HepG2 (cell line): ENCODE measurements around the gene SERPINF2. TPM values are rescaled to one million over a fixed set of nuclear protein-coding genes. Genes with fewer than 3 reads are reported as not detected.

Experiments
- ATAC-seq: fragments of 200-7000 bp; cut with Tn5 transposase; 3 replicates; pipeline ENCODE4 v1.9.1; 2020; ENCODE audit warnings: mild to moderate bottlenecking, moderate library complexity
- BruUV-seq: library from RNA; stranded (reverse); fragments of 400-500 nt; replicated peaks from 2 replicates; lab custom pipeline; 2021; lab: Mats Ljungman, UMichigan
- CTCF ChIA-PET: fragments of 300-600 bp; formaldehyde crosslinking; extraction: SDS; loops from one replicate; lab custom pipeline; 2021; ENCODE audit warnings: low total read pairs, inconsistent platforms, low intra/inter-chr PET ratio; lab: Yijun Ruan, JAX
- POLR2A ChIA-PET: fragments of 350-600 bp; sonication (Branson Sonifier 250); formaldehyde crosslinking; loops from one replicate; lab custom pipeline; 2020; ENCODE audit warnings: antibody characterized with exemption, inconsistent platforms; lab: Yijun Ruan, JAX
- DNase-seq: peaks from one replicate; pipeline ENCODE4 v3.0.0-alpha.2; 2015; ENCODE audit warnings: low spot score
- FAIRE-seq: peaks from 3 replicates; lab custom pipeline; 2011; peaks lifted over from hg19 to GRCh38; lab: Jason Lieb, UNC
- H2AFZ ChIP-seq: one replicate; pipeline ENCODE4 v1.6.1; 2011; ENCODE audit warnings: low read length, inconsistent platforms
- H3K27ac ChIP-seq: fragments of 300-600 bp; 3 replicates; pipeline ENCODE4 v1.8.0; 2011; ENCODE audit warnings: mixed run types, mild to moderate bottlenecking, mixed read lengths, low read length, inconsistent platforms; ENCODE audit not compliant: insufficient read depth; ENCODE audit errors: extremely low read length
- H3K27me3 ChIP-seq, 2 experiments: fragments of 200-600 bp in 1 of 2; 2 replicates in 1 of 2; 3 replicates in 1 of 2; pipeline versions ENCODE4 v1.6.0 to v1.8.0; 2011; ENCODE audit warnings: low read length in 2 of 2, mild to moderate bottlenecking in 2 of 2, moderate library complexity in 2 of 2, inconsistent platforms in 1 of 2; ENCODE audit not compliant: insufficient read depth in 2 of 2, control insufficient read depth in 1 of 2
- H3K36me3 ChIP-seq, 2 experiments: fragments of 200-600 bp in 1 of 2; replicated peaks in 1 of 2; 2 replicates in 1 of 2; 3 replicates in 1 of 2; pipeline versions ENCODE4 v1.5.1 to v1.8.0; 2011; ENCODE audit warnings: low read length in 2 of 2, inconsistent platforms in 1 of 2; ENCODE audit not compliant: insufficient read depth in 2 of 2, control insufficient read depth in 1 of 2
- H3K4me1 ChIP-seq: 2 replicates; pipeline ENCODE4 v1.5.1; 2012; ENCODE audit warnings: low read length, inconsistent platforms; ENCODE audit not compliant: insufficient read depth
- H3K4me2 ChIP-seq: 2 replicates; pipeline ENCODE4 v1.6.0; 2011; ENCODE audit warnings: low read depth, low read length, inconsistent platforms
- H3K4me3 ChIP-seq, 3 experiments: fragments of 200-600 bp in 1 of 3; sonication (generic), shearing (Covaris generic) in 1 of 3; replicated peaks in 1 of 3; 2 replicates each; pipeline ENCODE4 v1.5.1; 2011 to 2016; ENCODE audit warnings: low read length in 3 of 3, inconsistent platforms in 2 of 3, low read depth in 2 of 3, mild to moderate bottlenecking in 2 of 3, control low read depth in 1 of 3, mixed read lengths in 1 of 3; ENCODE audit not compliant: insufficient read depth in 1 of 3
- H3K79me2 ChIP-seq: one replicate; pipeline ENCODE4 v1.6.1; 2011; ENCODE audit warnings: low read length, inconsistent platforms; ENCODE audit not compliant: insufficient read depth
- H3K9ac ChIP-seq: 2 replicates; pipeline ENCODE4 v1.6.0; 2011; ENCODE audit warnings: mild to moderate bottlenecking, low read depth, low read length, inconsistent platforms; ENCODE audit not compliant: insufficient read depth
- H3K9me3 ChIP-seq: 2 replicates; pipeline ENCODE4 v1.5.1; 2012; ENCODE audit warnings: mild to moderate bottlenecking, low read length
- H4K20me1 ChIP-seq: 2 replicates; pipeline ENCODE4 v1.6.0; 2011; ENCODE audit warnings: inconsistent platforms, mild to moderate bottlenecking, low read length, moderate library complexity; ENCODE audit not compliant: insufficient read depth
- BATF2 ChIP-seq: sonication (generic); formaldehyde crosslinking; IDR thresholded peaks from 2 replicates; pipeline ENCODE4 v1.8.0; 2022; ENCODE audit warnings: mild to moderate bottlenecking, missing genetic modification reagents, moderate library complexity
- CREB3 ChIP-seq: sonication (generic); formaldehyde crosslinking; IDR thresholded peaks from 2 replicates; pipeline ENCODE4 v1.5.0; 2020; ENCODE audit warnings: missing genetic modification reagents
- HNRNPUL1 ChIP-seq: fragments of 200-400 bp; formaldehyde crosslinking; IDR thresholded peaks from 2 replicates; pipeline ENCODE4 v1.6.1; 2017; ENCODE audit warnings: low read depth, mild to moderate bottlenecking, low read length, moderate library complexity
- ISX ChIP-seq: sonication (generic); formaldehyde crosslinking; conservative IDR thresholded peaks from 2 replicates; pipeline ENCODE4 v1.5.0; 2020; ENCODE audit warnings: missing genetic modification reagents
- KDM6A ChIP-seq: IDR thresholded peaks from 2 replicates; pipeline ENCODE4 v1.6.1; 2016; ENCODE audit warnings: low read depth
- PTBP1 ChIP-seq: fragments of 200-400 bp; formaldehyde crosslinking; IDR thresholded peaks from 2 replicates; pipeline ENCODE4 v1.6.1; 2018; ENCODE audit warnings: low read length, low read depth; ENCODE audit not compliant: poor library complexity, severe bottlenecking
- RNF2 ChIP-seq: fragments of 450-650 bp; conservative IDR thresholded peaks from 2 replicates; pipeline ENCODE4 v1.6.1; 2016; ENCODE audit warnings: low read depth
- SIX4 ChIP-seq: sonication (generic); formaldehyde crosslinking; IDR thresholded peaks from 2 replicates; pipeline ENCODE4 v1.4.0; 2020; ENCODE audit warnings: missing genetic modification reagents
- STAT6 ChIP-seq: sonication (generic); formaldehyde crosslinking; IDR thresholded peaks from 2 replicates; pipeline ENCODE4 v1.4.0; 2020; ENCODE audit warnings: missing genetic modification reagents, mild to moderate bottlenecking, borderline replicate concordance
- TMF1 ChIP-seq: sonication (generic); formaldehyde crosslinking; IDR thresholded peaks from 2 replicates; pipeline ENCODE4 v1.8.1; 2022; ENCODE audit warnings: low read depth, missing genetic modification reagents
- ZNF24 ChIP-seq: fragments of 450-650 bp; IDR thresholded peaks from 2 replicates; pipeline ENCODE4 v1.6.1; 2017; ENCODE audit warnings: antibody characterized with exemption, mild to moderate bottlenecking
- ZNF839 ChIP-seq: sonication (generic); formaldehyde crosslinking; IDR thresholded peaks from 2 replicates; pipeline ENCODE4 v1.4.0; 2020; ENCODE audit warnings: missing genetic modification reagents, mild to moderate bottlenecking, borderline replicate concordance
- ZXDC ChIP-seq: sonication (generic); formaldehyde crosslinking; IDR thresholded peaks from 2 replicates; pipeline ENCODE4 v1.5.0; 2020; ENCODE audit warnings: mild to moderate bottlenecking, missing genetic modification reagents
- WGBS: methylation state at CpG from one replicate; pipeline ENCODE4 v1.1.6; 2017; ENCODE audit warnings: low lambda C conversion rate; 5-methylcytosine and 5-hydroxymethylcytosine counted together
- in situ Hi-C: cut with HindIII; loops from 2 replicates; pipeline ENCODE4 v1.10.0; 2017; ENCODE audit warnings: low pct_unique_long_range_greater_than_20kb; ENCODE audit not compliant: extremely low pct_ligation_motif_present
- intact Hi-C: fragments of 100-400 bp; cut with micrococcal nuclease; formaldehyde crosslinking; loops from one replicate; pipeline ENCODE4 v1.10.0; 2022; ENCODE audit not compliant: unreplicated experiment
- polyA plus RNA-seq, 8 experiments: library from polyadenylated mRNA; depleted of rRNA in 3 of 8; stranded (reverse) in 7 of 8; unstranded in 1 of 8; fragments of >200 nt; fragmentation: Illumina TruSeq in 4 of 8; extraction: Trizol in 4 of 8; gene quantifications; 2 replicates each; pipeline versions ENCODE4 v1.2.1 to v1.2.3, GENCODE V29; 2011 to 2016; ENCODE audit warnings: low read depth in 4 of 8, missing spikeins in 1 of 8, mixed read lengths in 1 of 8; ENCODE audit not compliant: insufficient read depth in 1 of 8
- total RNA-seq, 5 experiments: library from RNA; depleted of rRNA; stranded (reverse); fragments of >200 nt; fragmentation: Illumina TruSeq; extraction: Trizol; gene quantifications; 2 replicates each; pipeline ENCODE4 v1.2.3, GENCODE V29; 2016; ENCODE audit warnings: low read depth in 1 of 5

Gene SERPINF2
- total and polyA plus RNA-seq, 2 of the 13 experiments (the other 11 are each of a cell fraction or from before 2014, with no cell fraction given), result 309 to 548 TPM

GRCh38 chr17:1786708-1787107 is 44.0 kb downstream of the SERPINF2 start:
- in situ Hi-C loops, result no loop called here
- no peak for FAIRE-seq
- no peak for TF ChIP-seq CREB3
- TF ChIP-seq SIX4, result no peak
- TF ChIP-seq ZNF839 (CRISPR knock-in tag), result no peak
- no peak for TF ChIP-seq ZXDC
- no peak for TF ChIP-seq BATF2 (CRISPR knock-in tag)
- TF ChIP-seq ZNF24, result no peak
- TF ChIP-seq HNRNPUL1, result no peak
- TF ChIP-seq STAT6 (CRISPR knock-in tag), result no peak
- TF ChIP-seq PTBP1, result no peak
- TF ChIP-seq KDM6A (CRISPR knock-in tag), result no peak
- TF ChIP-seq TMF1, result no peak
- TF ChIP-seq RNF2, result no peak
- no peak for TF ChIP-seq ISX (CRISPR knock-in tag)
- intact Hi-C loops, result no loop called here
- CTCF ChIA-PET, result no interaction called here
- no peak overlapping the region for H2AFZ ChIP-seq
- no peak overlapping the region for H3K27ac ChIP-seq
- H3K9ac ChIP-seq, result no peak overlapping the region
- peaks cover 7% of the 10 kb centered on the region for H3K4me1 ChIP-seq
- no peaks in the 10 kb centered on the region for H3K9me3 ChIP-seq
- H3K27me3 ChIP-seq, result no peaks in the 10 kb centered on the region
- peaks cover 19 to 44% of the 10 kb centered on the region in 2 experiments for H3K36me3 ChIP-seq
- no peak for DNase-seq
- POLR2A ChIA-PET, result interaction anchor here (1.3 to 2.0 kb wide), 2 partner anchors 24 to 70 kb away, joined by 7 to 8 read pairs; no protein-coding TSS in a partner anchor
- no TSS peak for BruUV-seq
- no peak for ATAC-seq
- 92% methylated on average over 6 of the region's 7 CpGs for WGBS
- no peaks in the 10 kb centered on the region for H3K79me2 ChIP-seq
- H3K4me2 ChIP-seq, result no peak overlapping the region
- no peak overlapping the region for H3K4me3 ChIP-seq
- H4K20me1 ChIP-seq, result no peaks in the 10 kb centered on the region
